CD8-positive, alpha-beta memory T cell (primary cell): Measurements from ENCODE around the gene RTN3. TPM values are rescaled to one million over a fixed set of nuclear protein-coding genes. Genes with fewer than 3 reads are reported as not detected.
A peak's percentile ranks its signal among the peaks of the same experiment; 100 is the strongest.

Source experiments
- CTCF ChIA-PET: fragments of 350-600 bp; sonication (Branson Sonifier 250); formaldehyde crosslinking; loops from one replicate; lab custom pipeline; 2021; ENCODE audit warnings: antibody characterized with exemption; lab: Charles Lee
- POLR2A ChIA-PET: fragments of 350-600 bp; sonication (Branson Sonifier 250); formaldehyde crosslinking; loops from one replicate; lab custom pipeline; 2021; ENCODE audit warnings: antibody characterized with exemption; lab: Charles Lee
- DNase-seq, 5 donors: peaks; one replicate each; pipeline versions ENCODE4 v3.0.0 to v3.0.0-alpha.2; 2020 to 2022; ENCODE audit warnings: mixed read lengths in 1 of 5
- H3K27ac ChIP-seq: one replicate; pipeline ENCODE4 v1.7.0; 2013; ENCODE audit warnings: low read depth, mild to moderate bottlenecking, low read length, moderate library complexity
- H3K27me3 ChIP-seq: 2 replicates; pipeline ENCODE4 v1.7.0; 2013; ENCODE audit warnings: low read length, mild to moderate bottlenecking; ENCODE audit not compliant: insufficient read depth, poor library complexity, severe bottlenecking
- H3K36me3 ChIP-seq: 2 replicates; pipeline ENCODE4 v1.7.0; 2013; ENCODE audit warnings: mild to moderate bottlenecking, low read length, moderate library complexity; ENCODE audit not compliant: insufficient read depth
- H3K4me1 ChIP-seq: 2 replicates; pipeline ENCODE4 v1.7.0; 2013; ENCODE audit warnings: mild to moderate bottlenecking, low read length, moderate library complexity; ENCODE audit not compliant: insufficient read depth
- H3K4me3 ChIP-seq: 2 replicates; pipeline ENCODE4 v1.7.0; 2013; ENCODE audit warnings: mild to moderate bottlenecking, low read length
- H3K9me3 ChIP-seq: 2 replicates; pipeline ENCODE4 v1.7.0; 2013; ENCODE audit warnings: mild to moderate bottlenecking, low read length
- H3K27ac Mint-ChIP-seq, 8 donors: one replicate each; pipeline ENCODE4 v1.8.0; 2020 to 2021; ENCODE audit warnings: mixed read lengths in 8 of 8, mild to moderate bottlenecking in 6 of 8, inconsistent platforms in 3 of 8, moderate library complexity in 3 of 8
- H3K27me3 Mint-ChIP-seq, 2 donors: one replicate each; pipeline ENCODE4 v1.8.0; 2020 to 2021; ENCODE audit warnings: mixed read lengths in 2 of 2, mild to moderate bottlenecking in 1 of 2, moderate library complexity in 1 of 2
- H3K36me3 Mint-ChIP-seq, 3 donors: one replicate each; pipeline ENCODE4 v1.8.0; 2020 to 2021; ENCODE audit warnings: mixed read lengths in 3 of 3, inconsistent platforms in 1 of 3, mild to moderate bottlenecking in 1 of 3
- H3K4me1 Mint-ChIP-seq, 3 donors: one replicate each; pipeline ENCODE4 v1.8.0; 2020 to 2021; ENCODE audit warnings: mixed read lengths in 3 of 3, inconsistent platforms in 1 of 3, mild to moderate bottlenecking in 1 of 3
- H3K4me3 Mint-ChIP-seq, 7 donors: one replicate each; pipeline ENCODE4 v1.8.0; 2020 to 2021; ENCODE audit warnings: mixed read lengths in 7 of 7, mild to moderate bottlenecking in 6 of 7, moderate library complexity in 4 of 7, inconsistent platforms in 2 of 7
- H3K9me3 Mint-ChIP-seq, 5 donors: one replicate each; pipeline ENCODE4 v1.8.0; 2020 to 2022; ENCODE audit warnings: mixed read lengths in 5 of 5, mild to moderate bottlenecking in 3 of 5, moderate library complexity in 2 of 5, inconsistent platforms in 1 of 5
- polyA plus RNA-seq: library from polyadenylated mRNA; unstranded; fragments of 300-500 nt; fragmentation: Illumina TruSeq; gene quantifications from one replicate; pipeline ENCODE4 v1.2.3, GENCODE V29; 2021
- total RNA-seq, 2 experiments: library from RNA; stranded (reverse); gene quantifications; one replicate each; pipeline ENCODE4 v1.2.3, GENCODE V29; 2021

The RTN3 gene
- total and polyA plus RNA-seq, 3 experiments from 2014 or later, result 46.5 to 48.5 (median 48.4) TPM

DNA sequence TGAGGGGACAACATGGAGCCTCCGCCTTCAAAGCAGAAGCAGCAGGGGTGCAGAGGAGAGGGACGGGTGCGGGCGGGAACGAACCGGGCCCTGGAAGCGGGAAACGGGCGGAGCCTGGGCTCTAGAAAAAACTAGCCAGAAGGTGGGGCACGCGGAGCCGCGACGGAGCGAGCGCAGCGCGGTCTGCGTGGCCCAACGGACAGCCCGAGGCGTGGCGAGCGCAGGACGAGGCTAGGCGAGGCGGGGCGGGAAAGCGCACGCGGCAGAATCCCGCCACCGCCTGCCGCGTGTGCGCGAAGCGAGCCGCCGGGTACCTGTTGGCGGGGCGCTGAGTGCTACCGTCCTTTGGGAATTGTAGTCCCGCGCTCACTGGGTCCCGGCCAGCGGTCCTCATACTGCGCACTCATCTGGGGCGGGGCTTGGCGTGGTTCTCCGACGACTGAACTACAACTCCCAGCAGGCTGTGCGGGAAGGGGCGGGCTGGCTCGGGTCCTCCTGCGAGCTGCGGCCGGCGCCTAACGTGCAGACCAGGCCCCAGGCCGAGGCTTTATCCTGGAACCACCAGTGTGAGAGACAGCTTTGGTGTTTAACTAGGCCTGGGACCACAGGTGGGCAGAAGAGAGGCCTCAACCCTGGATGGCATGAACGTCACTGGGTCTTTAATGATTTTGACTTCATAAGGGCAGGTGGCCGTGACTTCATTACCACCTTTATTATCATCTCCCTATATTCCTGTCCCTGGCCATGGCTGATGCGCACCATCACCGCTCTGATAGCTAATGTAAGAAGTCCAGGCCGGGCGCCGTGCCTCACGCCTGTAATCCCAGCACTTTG, 9.8 kb upstream of the RTN3 start, which contains the start of gene ATL3:
Gene ATL3 (minus strand): TSS at position 55 of the 834 bp plus-strand sequence. CDS start 41 bp downstream, at position 14.
- H3K36me3 Mint-ChIP-seq, result peaks cover 0 to 16% (median 5%) of the 10 kb centered on the region in 3 donors
- H3K27me3 Mint-ChIP-seq, result no peaks in the 10 kb centered on the region
- no peaks in the 10 kb centered on the region for H3K9me3 Mint-ChIP-seq
- peaks cover 22 to 44% (median 30%) of the 10 kb centered on the region in 3 donors for H3K4me1 Mint-ChIP-seq
- Histone ChIP-seq H3K36me3 (no peaks in the 10 kb centered on the region), H3K9me3 (no peaks in the 10 kb centered on the region), H3K4me3 (peak within 1 kb of the TSS; percentile 79), H3K4me1 (peaks cover 24% of the 10 kb centered on the region), H3K27ac (peak within 1 kb of the TSS; percentile 79), H3K27me3 (no peaks in the 10 kb centered on the region)
- H3K27ac Mint-ChIP-seq, result peak within 1 kb of the TSS; percentile 76 to 93 (median 88)
- ChIA-PET POLR2A (interaction anchor here (1.0 to 2.8 kb wide), 4 partner anchors 10 to 790 kb away, joined by 3 to 19 read pairs (median 4); partner anchors contain the start of genes PLAAT4 and RTN3), CTCF (interaction anchor here (0.6 to 3.5 kb wide), 9 partner anchors 8 to 104 kb away, joined by 3 to 16 read pairs (median 4); partner anchors contain the start of genes RTN3 and ZFTA)
- H3K4me3 Mint-ChIP-seq, result peak within 1 kb of the TSS; percentile 82 to 94 (median 86)
- peak; percentile 90 to 95 (median 91) for DNase-seq

DNA sequence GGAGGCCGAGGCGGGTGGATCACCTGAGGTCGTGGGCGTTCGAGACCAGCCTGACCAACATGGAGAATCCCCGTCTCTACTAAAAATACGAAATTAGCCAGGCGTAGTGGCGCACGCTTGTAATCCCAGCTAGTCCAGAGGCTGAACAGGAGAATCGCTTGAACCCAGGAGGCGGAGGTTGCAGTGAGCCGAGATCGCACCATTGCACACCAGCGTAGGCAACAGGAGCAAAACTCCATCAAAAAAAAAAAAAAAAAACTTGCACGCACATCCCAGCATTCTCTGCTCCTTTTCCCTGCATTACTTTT, 9.2 kb upstream of the RTN3 start:
- Histone ChIP-seq H3K4me1 (peaks cover 24% of the 10 kb centered on the region), H3K4me3 (no peak overlapping the region), H3K27ac (peak overlapping the region; percentile 79), H3K27me3 (no peaks in the 10 kb centered on the region), H3K36me3 (no peaks in the 10 kb centered on the region), H3K9me3 (no peaks in the 10 kb centered on the region)
- Mint-ChIP-seq H3K4me3 (peak overlapping the region; percentile 68 to 86 (median 82)), H3K9me3 (no peaks in the 10 kb centered on the region), H3K27ac (peak overlapping the region in 2 of 8 donors; percentile 76 to 83), H3K4me1 (peaks cover 22 to 38% (median 30%) of the 10 kb centered on the region in 3 donors), H3K36me3 (peaks cover 0 to 14% (median 5%) of the 10 kb centered on the region in 3 donors), H3K27me3 (no peaks in the 10 kb centered on the region)
- DNase-seq, result no peak
- ChIA-PET CTCF (interaction anchor here (0.7 to 3.5 kb wide), 2 partner anchors 10 to 65 kb away, joined by 4 to 16 read pairs; partner anchors contain the start of gene RTN3), POLR2A (interaction anchor here (1.0 to 2.8 kb wide), 3 partner anchors 10 to 135 kb away, joined by 4 to 19 read pairs (median 5); partner anchors contain the start of genes PLAAT4 and RTN3)

DNA sequence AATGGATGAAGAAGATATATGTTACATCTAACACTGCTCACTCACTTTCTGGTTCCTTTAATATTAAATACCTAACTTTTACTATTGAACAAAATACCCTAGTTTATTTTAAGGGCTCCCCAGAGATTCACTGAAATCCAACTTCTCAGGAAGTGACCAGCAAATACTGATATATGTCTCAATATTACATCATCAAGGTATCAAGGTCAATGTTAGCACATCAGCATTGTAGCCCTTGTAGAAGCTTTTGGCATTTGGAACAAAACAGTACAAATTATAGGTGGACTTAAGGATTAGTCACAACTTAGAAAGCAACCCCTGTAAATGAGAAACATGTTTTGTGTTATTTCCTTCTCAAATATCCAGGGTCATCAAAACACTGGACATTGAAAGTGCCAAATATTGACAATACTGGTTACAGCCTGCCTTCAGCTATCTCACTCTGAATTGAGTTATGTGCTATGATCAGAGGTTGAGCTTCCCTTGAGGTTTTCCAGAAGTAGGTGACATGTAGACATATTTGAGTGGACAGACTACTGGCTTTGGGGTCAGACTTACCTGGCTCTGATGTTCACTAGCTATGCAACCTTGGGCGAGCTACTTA, 8.3 kb upstream of the RTN3 start:
- no peaks in the 10 kb centered on the region for H3K27me3 Mint-ChIP-seq
- peaks cover 0 to 12% (median 1%) of the 10 kb centered on the region in 3 donors for H3K36me3 Mint-ChIP-seq
- no peak overlapping the region for H3K4me3 ChIP-seq
- ChIA-PET POLR2A (no interaction called here), CTCF (interaction anchor here (1.3 to 1.6 kb wide), 2 partner anchors 9 to 65 kb away, joined by 4 to 5 read pairs; partner anchors contain the start of gene RTN3)
- H3K4me3 Mint-ChIP-seq, result peak overlapping the region in 4 of 7 donors; percentile 34 to 82 (median 60)
- no peak for DNase-seq
- peaks cover 17 to 33% (median 25%) of the 10 kb centered on the region in 3 donors for H3K4me1 Mint-ChIP-seq
- peaks cover 20% of the 10 kb centered on the region for H3K4me1 ChIP-seq
- H3K27ac Mint-ChIP-seq, result peak overlapping the region in 2 of 8 donors; percentile 22 to 59
- no peaks in the 10 kb centered on the region for H3K9me3 Mint-ChIP-seq
- no peaks in the 10 kb centered on the region for H3K9me3 ChIP-seq
- H3K27me3 ChIP-seq, result no peaks in the 10 kb centered on the region
- no peaks in the 10 kb centered on the region for H3K36me3 ChIP-seq
- no peak overlapping the region for H3K27ac ChIP-seq

DNA sequence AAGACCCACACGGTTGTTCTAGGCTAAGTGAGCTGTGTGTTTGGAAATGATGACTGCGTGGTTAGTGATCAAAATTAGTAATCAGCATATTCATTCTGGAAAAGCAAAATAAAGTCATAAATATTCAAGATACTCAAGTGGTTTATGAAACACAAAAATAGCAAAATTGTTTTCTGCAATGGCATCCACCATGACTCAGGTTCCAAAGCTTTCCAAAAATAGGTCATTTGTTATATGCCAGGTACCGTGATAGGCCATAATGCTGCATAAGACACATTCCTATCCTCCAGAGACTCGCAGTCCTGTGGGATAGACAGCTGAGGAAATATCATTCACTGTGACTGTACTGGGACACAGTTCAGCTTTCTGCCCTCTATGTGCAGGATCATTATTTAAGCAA, 7.7 kb upstream of the RTN3 start:
- no peaks in the 10 kb centered on the region for H3K9me3 ChIP-seq
- H3K36me3 ChIP-seq, result no peaks in the 10 kb centered on the region
- H3K4me3 Mint-ChIP-seq, result peak overlapping the region in 1 of 7 donors; percentile 82
- CTCF ChIA-PET, result interaction anchor here (1.3 to 1.6 kb wide), 2 partner anchors 8 to 65 kb away, joined by 4 to 5 read pairs; partner anchors contain the start of gene RTN3
- H3K4me3 ChIP-seq, result no peak overlapping the region
- H3K9me3 Mint-ChIP-seq, result no peaks in the 10 kb centered on the region
- DNase-seq, result no peak
- no peaks in the 10 kb centered on the region for H3K27me3 ChIP-seq
- H3K4me1 Mint-ChIP-seq, result peaks cover 13 to 28% (median 19%) of the 10 kb centered on the region in 3 donors
- no peak overlapping the region for H3K27ac ChIP-seq
- H3K36me3 Mint-ChIP-seq, result peaks cover 0 to 8% (median 1%) of the 10 kb centered on the region in 3 donors
- no peak overlapping the region for H3K27ac Mint-ChIP-seq
- POLR2A ChIA-PET, result no interaction called here
- H3K27me3 Mint-ChIP-seq, result no peaks in the 10 kb centered on the region
- H3K4me1 ChIP-seq, result peaks cover 16% of the 10 kb centered on the region

DNA sequence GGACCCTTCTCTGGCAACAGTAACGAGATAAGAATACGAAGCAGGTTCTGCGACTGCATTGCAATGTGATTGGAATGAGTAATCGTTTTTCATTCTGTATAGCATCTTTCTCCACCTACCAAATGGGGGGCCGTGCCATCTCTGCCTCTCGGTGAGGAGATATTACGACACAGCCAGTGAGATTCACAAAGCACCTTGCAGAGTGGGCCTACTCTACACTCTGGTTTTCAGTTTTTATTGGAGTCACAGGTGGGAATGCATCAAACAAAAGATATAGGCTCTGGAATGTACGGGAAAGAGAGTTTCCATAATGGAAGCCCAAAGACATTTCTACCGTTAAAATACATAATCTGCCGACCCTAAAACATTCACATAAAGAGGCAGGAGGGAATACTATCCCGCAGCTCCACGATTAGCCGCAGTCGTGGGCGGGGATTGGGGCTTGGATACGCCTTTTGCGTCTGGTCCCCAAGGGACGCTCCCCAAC, 423 bp upstream of the RTN3 start:
- peak in 1 of 5 donors; percentile 51 for DNase-seq
- POLR2A ChIA-PET, result interaction anchor here (0.6 to 2.5 kb wide), 3 partner anchors 10 to 57 kb away, joined by 5 to 19 read pairs (median 7); partner anchors contain the start of gene ATL3
- H3K4me1 Mint-ChIP-seq, result peaks cover 25 to 30% (median 29%) of the 10 kb centered on the region in 3 donors

DNA sequence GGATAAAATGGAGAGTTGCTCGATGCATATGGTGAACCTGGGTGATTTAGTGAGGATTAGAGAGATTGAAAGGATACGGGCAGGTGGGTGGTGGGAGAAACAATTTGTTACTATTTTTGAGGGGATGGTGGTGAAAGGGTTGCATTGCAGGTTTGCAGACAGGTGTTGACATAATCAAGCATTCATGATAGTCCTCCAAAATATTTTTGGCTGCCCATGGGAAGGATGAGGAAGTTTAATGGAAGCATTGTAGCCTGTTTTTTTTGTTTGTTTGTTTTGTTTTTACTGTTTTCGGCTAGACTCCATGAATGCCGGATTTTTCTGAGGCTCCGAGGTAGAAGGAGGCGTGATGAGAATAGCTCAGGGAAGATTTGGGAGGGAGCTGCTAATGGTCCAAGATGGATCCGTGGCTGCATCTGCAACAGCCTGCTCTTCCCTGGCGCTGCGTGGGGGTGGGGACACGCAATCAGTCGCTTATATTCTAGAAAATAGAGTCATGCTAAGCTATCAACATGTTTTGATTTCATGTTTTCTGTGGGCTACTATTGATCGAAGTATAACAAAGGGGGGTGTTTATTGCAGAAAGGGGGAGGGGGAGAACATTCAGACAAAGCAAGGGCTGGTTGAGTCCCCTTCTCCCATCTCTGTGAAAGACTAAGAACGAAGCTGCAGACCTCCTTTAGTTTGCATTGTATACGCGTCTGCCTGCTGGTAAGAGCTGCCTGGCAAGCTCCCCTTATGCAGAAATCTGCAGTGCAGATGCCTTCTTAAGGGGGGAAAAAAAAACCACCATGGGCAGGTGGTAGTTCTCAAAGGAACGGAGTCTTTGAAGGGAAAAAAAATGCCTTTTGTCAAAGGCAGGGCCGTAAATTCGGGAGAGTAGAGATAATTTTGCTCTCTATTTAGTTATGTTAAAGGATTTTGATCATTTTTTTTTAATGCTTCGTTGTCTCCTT, 1.0 kb downstream of the RTN3 start:
- CTCF ChIA-PET, result interaction anchor here (0.9 to 2.1 kb wide), 7 partner anchors 9 to 203 kb away, joined by 3 to 16 read pairs (median 3); partner anchors contain the start of gene ATL3
- Histone ChIP-seq H3K27ac (peak overlapping the region; percentile 82), H3K9me3 (no peaks in the 10 kb centered on the region), H3K27me3 (no peaks in the 10 kb centered on the region), H3K36me3 (no peaks in the 10 kb centered on the region), H3K4me3 (peak overlapping the region; percentile 76), H3K4me1 (peaks cover 17% of the 10 kb centered on the region)
- Mint-ChIP-seq H3K4me3 (peak overlapping the region; percentile 88 to 96 (median 93)), H3K36me3 (peaks cover 0 to 6% (median 0%) of the 10 kb centered on the region in 3 donors), H3K27ac (peak overlapping the region; percentile 61 to 98 (median 88)), H3K27me3 (no peaks in the 10 kb centered on the region), H3K4me1 (peaks cover 25 to 35% (median 29%) of the 10 kb centered on the region in 3 donors), H3K9me3 (no peaks in the 10 kb centered on the region)
- POLR2A ChIA-PET, result interaction anchor here (0.6 to 2.5 kb wide), 3 partner anchors 12 to 235 kb away, joined by 3 to 19 read pairs (median 5); partner anchors contain the start of genes ATL3 and RCOR2
- DNase-seq, result peak in 1 of 5 donors; percentile 3

More for the DNA sequence above, 423 bp upstream of the RTN3 start:
- Mint-ChIP-seq H3K4me3 (peak overlapping the region; percentile 88 to 96 (median 93)), H3K27ac (peak overlapping the region; percentile 61 to 98 (median 90)), H3K27me3 (no peaks in the 10 kb centered on the region), H3K9me3 (no peaks in the 10 kb centered on the region), H3K36me3 (peaks cover 0 to 6% (median 0%) of the 10 kb centered on the region in 3 donors)
- Histone ChIP-seq H3K4me3 (peak overlapping the region; percentile 76), H3K4me1 (peaks cover 17% of the 10 kb centered on the region), H3K9me3 (no peaks in the 10 kb centered on the region), H3K36me3 (no peaks in the 10 kb centered on the region), H3K27ac (peak overlapping the region; percentile 41), H3K27me3 (no peaks in the 10 kb centered on the region)
- CTCF ChIA-PET, result interaction anchor here (1.0 to 2.1 kb wide), 3 partner anchors 7 to 12 kb away, joined by 3 to 16 read pairs (median 5); partner anchors contain the start of gene ATL3
